ENCODE measurements around the gene KAT6B.

Gene KAT6B

DNA sequence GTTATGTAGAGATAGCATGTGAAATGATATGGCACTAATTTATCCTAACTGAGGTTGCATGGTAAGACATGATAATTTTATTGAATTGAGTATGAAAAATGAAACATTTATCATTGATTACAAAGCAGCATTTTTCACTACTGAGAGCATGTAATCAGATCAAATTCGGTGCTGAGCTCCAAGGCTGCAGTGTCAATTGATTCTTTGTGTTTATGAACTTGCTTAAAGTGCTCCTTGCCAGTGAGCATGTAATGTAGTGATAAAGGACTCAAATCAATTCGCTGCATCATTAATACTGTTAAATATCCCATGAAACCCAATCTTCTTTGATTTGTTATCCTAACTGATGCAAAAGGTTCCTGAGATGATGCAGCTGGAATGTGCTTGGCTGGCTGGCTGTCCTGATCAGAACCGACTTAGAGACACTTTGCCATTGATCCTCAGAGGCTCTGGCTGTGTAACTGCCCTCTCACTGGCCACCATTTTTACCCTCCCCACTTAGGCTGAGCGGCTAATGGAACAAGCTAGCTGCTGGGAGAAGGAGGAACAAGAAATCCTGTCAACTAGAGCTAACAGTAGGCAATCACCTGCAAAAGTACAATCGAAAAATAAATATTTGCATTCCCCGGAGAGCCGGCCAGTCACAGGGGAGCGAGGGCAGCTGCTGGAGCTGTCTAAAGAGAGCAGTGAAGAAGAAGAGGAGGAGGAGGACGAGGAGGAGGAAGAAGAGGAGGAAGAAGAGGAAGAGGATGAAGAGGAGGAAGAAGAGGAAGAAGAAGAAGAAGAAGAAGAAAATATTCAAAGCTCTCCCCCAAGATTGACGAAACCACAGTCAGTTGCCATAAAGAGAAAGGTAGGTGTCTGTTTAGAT, 195.2 kb downstream of the KAT6B start:
- Histone ChIP-seq H3K4me1 (ENCODE audit: control insufficient read depth, insufficient read depth, low read length) (no peaks in the 10 kb centered on the region), H3K4me3 (ENCODE audit: low read length) (no peak overlapping the region), H3K27ac (ENCODE audit: low read length) (no peak overlapping the region), H3K9me3 (ENCODE audit: control insufficient read depth, insufficient read depth, low read length) (no peaks in the 10 kb centered on the region), H3K27me3 (ENCODE audit: control insufficient read depth, insufficient read depth, low read length) (no peaks in the 10 kb centered on the region), H3K36me3 (ENCODE audit: control insufficient read depth, insufficient read depth, low read length) (peaks cover 8% of the 10 kb centered on the region; the same call in 1 of the 2 replicates)
- no peak for DNase-seq (ENCODE audit: low read depth, low spot score)
- no CpG with 5 or more reads among the region's 10 CpGs for WGBS (ENCODE audit: insufficient coverage, insufficient read length)

DNA sequence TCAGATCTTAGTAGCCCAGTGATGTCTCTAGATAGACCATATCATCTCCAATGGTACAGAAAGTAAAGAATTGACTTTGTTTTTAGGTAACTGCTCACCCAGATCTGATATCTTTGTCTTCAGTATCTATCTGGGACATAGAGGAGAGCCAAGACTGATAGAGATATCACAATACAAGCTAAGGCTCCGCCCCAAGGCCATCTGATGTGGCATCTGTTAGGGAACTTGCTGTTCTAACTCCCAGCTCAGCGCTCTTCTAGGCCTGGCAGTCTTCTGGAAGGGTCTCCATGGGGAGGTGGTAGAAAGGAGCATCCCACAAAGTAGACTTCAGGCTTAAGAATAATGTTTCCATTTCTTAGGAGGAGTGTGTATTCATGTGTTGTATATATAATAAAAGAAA, 196.7 kb downstream of the KAT6B start:
- H3K9me3 ChIP-seq (ENCODE audit: control insufficient read depth, insufficient read depth, low read length), result no peaks in the 10 kb centered on the region
- no CpG with 5 or more reads among the region's 2 CpGs for WGBS (ENCODE audit: insufficient coverage, insufficient read length)
- no peaks in the 10 kb centered on the region for H3K4me1 ChIP-seq (ENCODE audit: control insufficient read depth, insufficient read depth, low read length)
- no peaks in the 10 kb centered on the region for H3K27me3 ChIP-seq (ENCODE audit: control insufficient read depth, insufficient read depth, low read length)
- no peak overlapping the region for H3K4me3 ChIP-seq (ENCODE audit: low read length)
- H3K27ac ChIP-seq (ENCODE audit: low read length), result no peak overlapping the region
- no peak for DNase-seq (ENCODE audit: low read depth, low spot score)
- H3K36me3 ChIP-seq (ENCODE audit: control insufficient read depth, insufficient read depth, low read length), result peaks cover 8% of the 10 kb centered on the region; the same call in 1 of the 2 replicates

DNA sequence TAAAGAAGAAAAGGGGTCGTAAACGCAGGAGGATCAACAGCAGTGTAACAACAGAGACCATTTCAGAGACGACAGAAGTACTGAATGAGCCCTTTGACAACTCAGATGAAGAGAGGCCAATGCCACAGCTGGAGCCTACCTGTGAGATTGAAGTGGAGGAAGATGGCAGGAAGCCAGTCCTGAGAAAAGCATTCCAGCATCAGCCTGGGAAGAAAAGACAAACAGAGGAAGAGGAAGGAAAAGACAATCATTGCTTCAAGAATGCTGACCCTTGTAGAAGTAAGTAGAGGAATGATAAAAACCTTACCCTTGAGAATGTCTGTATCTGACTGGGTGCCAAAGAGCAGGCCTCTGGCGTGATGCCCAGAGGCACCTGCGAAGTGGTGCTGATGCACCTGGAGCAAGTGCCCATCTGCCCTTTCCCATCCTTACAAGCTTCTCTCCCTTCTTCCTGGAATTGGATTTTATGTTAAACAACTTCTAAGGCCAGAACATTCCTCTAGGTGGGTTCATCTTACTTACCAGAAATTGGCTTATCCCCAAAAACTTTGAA, 198.6 kb downstream of the KAT6B start:
- DNase-seq (ENCODE audit: low read depth, low spot score), result no peak
- Histone ChIP-seq H3K9me3 (ENCODE audit: control insufficient read depth, insufficient read depth, low read length) (no peaks in the 10 kb centered on the region), H3K27ac (ENCODE audit: low read length) (no peak overlapping the region), H3K4me3 (ENCODE audit: low read length) (no peak overlapping the region), H3K36me3 (ENCODE audit: control insufficient read depth, insufficient read depth, low read length) (peaks cover 16% of the 10 kb centered on the region), H3K27me3 (ENCODE audit: control insufficient read depth, insufficient read depth, low read length) (no peaks in the 10 kb centered on the region), H3K4me1 (ENCODE audit: control insufficient read depth, insufficient read depth, low read length) (no peaks in the 10 kb centered on the region)
- WGBS (ENCODE audit: insufficient coverage, insufficient read length), result no CpG with 5 or more reads among the region's 5 CpGs

GRCh38 chr10:75028049-75028448, 201.6 kb downstream of the KAT6B start:
- Histone ChIP-seq H3K9me3 (ENCODE audit: control insufficient read depth, insufficient read depth, low read length) (no peaks in the 10 kb centered on the region), H3K4me3 (ENCODE audit: low read length) (no peak overlapping the region), H3K36me3 (ENCODE audit: control insufficient read depth, insufficient read depth, low read length) (peaks cover 20% of the 10 kb centered on the region), H3K27me3 (ENCODE audit: control insufficient read depth, insufficient read depth, low read length) (no peaks in the 10 kb centered on the region), H3K27ac (ENCODE audit: low read length) (no peak overlapping the region), H3K4me1 (ENCODE audit: control insufficient read depth, insufficient read depth, low read length) (no peaks in the 10 kb centered on the region)
- DNase-seq (ENCODE audit: low read depth, low spot score), result no peak

GRCh38 chr10:75028748-75029147, 202.3 kb downstream of the KAT6B start:
- Histone ChIP-seq H3K27ac (ENCODE audit: low read length) (no peak overlapping the region), H3K4me1 (ENCODE audit: control insufficient read depth, insufficient read depth, low read length) (no peaks in the 10 kb centered on the region), H3K4me3 (ENCODE audit: low read length) (no peak overlapping the region), H3K36me3 (ENCODE audit: control insufficient read depth, insufficient read depth, low read length) (peaks cover 20% of the 10 kb centered on the region), H3K9me3 (ENCODE audit: control insufficient read depth, insufficient read depth, low read length) (no peaks in the 10 kb centered on the region), H3K27me3 (ENCODE audit: control insufficient read depth, insufficient read depth, low read length) (no peaks in the 10 kb centered on the region)
- no peak for DNase-seq (ENCODE audit: low read depth, low spot score)
- WGBS (ENCODE audit: insufficient coverage, insufficient read length), result no CpG with 5 or more reads among the region's 7 CpGs

DNA sequence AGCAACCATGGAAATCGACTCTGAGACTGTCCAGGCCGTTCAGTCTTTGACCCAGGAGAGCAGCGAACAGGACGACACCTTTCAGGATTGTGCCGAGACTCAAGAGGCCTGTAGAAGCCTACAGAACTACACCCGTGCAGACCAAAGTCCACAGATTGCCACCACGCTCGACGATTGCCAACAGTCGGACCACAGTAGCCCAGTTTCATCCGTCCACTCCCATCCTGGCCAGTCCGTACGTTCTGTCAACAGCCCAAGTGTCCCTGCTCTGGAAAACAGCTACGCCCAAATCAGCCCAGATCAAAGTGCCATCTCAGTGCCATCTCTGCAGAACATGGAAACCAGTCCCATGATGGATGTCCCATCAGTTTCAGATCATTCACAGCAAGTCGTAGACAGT, 203.0 kb downstream of the KAT6B start:
- DNase-seq (ENCODE audit: low read depth, low spot score), result no peak
- H3K4me3 ChIP-seq (ENCODE audit: low read length), result no peak overlapping the region
- H3K27me3 ChIP-seq (ENCODE audit: control insufficient read depth, insufficient read depth, low read length), result no peaks in the 10 kb centered on the region
- peaks cover 20% of the 10 kb centered on the region for H3K36me3 ChIP-seq (ENCODE audit: control insufficient read depth, insufficient read depth, low read length)
- H3K27ac ChIP-seq (ENCODE audit: low read length), result no peak overlapping the region
- H3K4me1 ChIP-seq (ENCODE audit: control insufficient read depth, insufficient read depth, low read length), result no peaks in the 10 kb centered on the region
- no CpG with 5 or more reads among the region's 15 CpGs for WGBS (ENCODE audit: insufficient coverage, insufficient read length)
- no peaks in the 10 kb centered on the region for H3K9me3 ChIP-seq (ENCODE audit: control insufficient read depth, insufficient read depth, low read length)

DNA sequence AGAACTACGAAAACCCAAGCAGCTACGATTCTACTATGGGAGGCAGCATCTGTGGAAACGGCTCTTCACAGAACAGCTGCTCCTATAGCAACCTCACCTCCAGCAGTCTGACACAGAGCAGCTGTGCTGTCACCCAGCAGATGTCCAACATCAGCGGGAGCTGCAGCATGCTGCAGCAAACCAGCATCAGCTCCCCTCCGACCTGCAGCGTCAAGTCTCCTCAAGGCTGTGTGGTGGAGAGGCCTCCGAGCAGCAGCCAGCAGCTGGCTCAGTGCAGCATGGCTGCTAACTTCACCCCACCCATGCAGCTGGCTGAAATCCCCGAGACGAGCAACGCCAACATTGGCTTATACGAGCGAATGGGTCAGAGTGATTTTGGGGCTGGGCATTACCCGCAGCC, 203.5 kb downstream of the KAT6B start:
- Histone ChIP-seq H3K4me1 (ENCODE audit: control insufficient read depth, insufficient read depth, low read length) (no peaks in the 10 kb centered on the region), H3K9me3 (ENCODE audit: control insufficient read depth, insufficient read depth, low read length) (no peaks in the 10 kb centered on the region), H3K4me3 (ENCODE audit: low read length) (no peak overlapping the region), H3K27me3 (ENCODE audit: control insufficient read depth, insufficient read depth, low read length) (no peaks in the 10 kb centered on the region), H3K27ac (ENCODE audit: low read length) (no peak overlapping the region), H3K36me3 (ENCODE audit: control insufficient read depth, insufficient read depth, low read length) (peaks cover 19% of the 10 kb centered on the region)
- DNase-seq (ENCODE audit: low read depth, low spot score), result no peak
- WGBS (ENCODE audit: insufficient coverage, insufficient read length), result no CpG with 5 or more reads among the region's 13 CpGs

DNA sequence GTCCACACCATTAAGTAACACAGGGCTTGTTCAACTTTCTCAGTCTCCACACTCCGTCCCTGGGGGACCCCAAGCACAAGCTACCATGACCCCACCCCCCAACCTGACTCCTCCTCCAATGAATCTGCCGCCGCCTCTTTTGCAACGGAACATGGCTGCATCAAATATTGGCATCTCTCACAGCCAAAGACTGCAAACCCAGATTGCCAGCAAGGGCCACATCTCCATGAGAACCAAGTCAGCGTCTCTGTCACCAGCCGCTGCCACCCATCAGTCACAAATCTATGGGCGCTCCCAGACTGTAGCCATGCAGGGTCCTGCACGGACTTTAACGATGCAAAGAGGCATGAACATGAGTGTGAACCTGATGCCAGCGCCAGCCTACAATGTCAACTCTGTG, 204.0 kb downstream of the KAT6B start:
- H3K9me3 ChIP-seq (ENCODE audit: control insufficient read depth, insufficient read depth, low read length), result no peaks in the 10 kb centered on the region
- H3K36me3 ChIP-seq (ENCODE audit: control insufficient read depth, insufficient read depth, low read length), result peaks cover 15% of the 10 kb centered on the region
- no peaks in the 10 kb centered on the region for H3K27me3 ChIP-seq (ENCODE audit: control insufficient read depth, insufficient read depth, low read length)
- DNase-seq (ENCODE audit: low read depth, low spot score), result no peak
- WGBS (ENCODE audit: insufficient coverage, insufficient read length), result no CpG with 5 or more reads among the region's 10 CpGs
- no peaks in the 10 kb centered on the region for H3K4me1 ChIP-seq (ENCODE audit: control insufficient read depth, insufficient read depth, low read length)
- no peak overlapping the region for H3K27ac ChIP-seq (ENCODE audit: low read length)
- no peak overlapping the region for H3K4me3 ChIP-seq (ENCODE audit: low read length)

- Histone ChIP-seq H3K4me3 (ENCODE audit: low read length) (no peak overlapping the region), H3K27me3 (ENCODE audit: control insufficient read depth, insufficient read depth, low read length) (no peaks in the 10 kb centered on the region), H3K4me1 (ENCODE audit: control insufficient read depth, insufficient read depth, low read length) (no peaks in the 10 kb centered on the region), H3K27ac (ENCODE audit: low read length) (no peak overlapping the region), H3K9me3 (ENCODE audit: control insufficient read depth, insufficient read depth, low read length) (no peaks in the 10 kb centered on the region), H3K36me3 (ENCODE audit: control insufficient read depth, insufficient read depth, low read length) (peaks cover 15% of the 10 kb centered on the region)
- no CpG with 5 or more reads among the region's 3 CpGs for WGBS (ENCODE audit: insufficient coverage, insufficient read length)
- no peak for DNase-seq (ENCODE audit: low read depth, low spot score)
These were observed 205.7 kb downstream of the KAT6B start for GRCh38 chr10:75032119-75032518.

- WGBS (ENCODE audit: insufficient coverage, insufficient read length), result no CpG with 5 or more reads among the region's 8 CpGs
- peaks cover 15% of the 10 kb centered on the region for H3K36me3 ChIP-seq (ENCODE audit: control insufficient read depth, insufficient read depth, low read length)
- H3K27ac ChIP-seq (ENCODE audit: low read length), result no peak overlapping the region
- no peak overlapping the region for H3K4me3 ChIP-seq (ENCODE audit: low read length)
- no peaks in the 10 kb centered on the region for H3K4me1 ChIP-seq (ENCODE audit: control insufficient read depth, insufficient read depth, low read length)
- no peaks in the 10 kb centered on the region for H3K9me3 ChIP-seq (ENCODE audit: control insufficient read depth, insufficient read depth, low read length)
- H3K27me3 ChIP-seq (ENCODE audit: control insufficient read depth, insufficient read depth, low read length), result no peaks in the 10 kb centered on the region
- DNase-seq (ENCODE audit: low read depth, low spot score), result no peak
These were observed 206.4 kb downstream of the KAT6B start for GRCh38 chr10:75032813-75033212.

Data from iPS DF 6.9 (cell line).